Upper lobe of left lung (tissue), 4 donors: ENCODE results near the gene MYOM1.

ENCODE experiments used
- CTCF ChIP-seq, 6 experiments: fragments of 450-650 bp in 4 of 6; fragments of 200-600 bp in 2 of 6; sonication (generic) in 2 of 6; IDR thresholded peaks; one replicate each; pipeline ENCODE4 v1.5.1; 2016 to 2019; ENCODE audit warnings: antibody characterized with exemption in 6 of 6
- POLR2A ChIP-seq, 4 donors: fragments of 450-650 bp; IDR thresholded peaks; one replicate each; pipeline ENCODE4 v1.5.1; 2016 to 2017; ENCODE audit warnings: antibody characterized with exemption in 4 of 4, mild to moderate bottlenecking in 2 of 4
- POLR2AphosphoS5 ChIP-seq, 2 donors: sonication (generic); formaldehyde crosslinking; IDR thresholded peaks; one replicate each; pipeline ENCODE4 v1.5.1; 2017; ENCODE audit warnings: antibody characterized with exemption in 2 of 2

GRCh38 chr18:3250237-3251107, 30.7 kb upstream of the MYOM1 start:
- TF ChIP-seq POLR2AphosphoS5 (IDR thresholded peaks at IDR 0.05) (no peak), CTCF (IDR thresholded peaks at IDR 0.05) (no peak), POLR2A (IDR thresholded peaks at IDR 0.05) (no peak)
